Ishikawa (cell line): ENCODE data around the gene GDPD4.

Experiments used
- CEBPB ChIP-seq: IDR thresholded peaks from 2 replicates; pipeline ENCODE4 v1.6.1; 2012
- EGR1 ChIP-seq: IDR thresholded peaks from 2 replicates; pipeline ENCODE4 v1.6.1; 2012
- EP300 ChIP-seq: IDR thresholded peaks from 2 replicates; pipeline ENCODE4 v1.6.1; 2012; ENCODE audit warnings: borderline replicate concordance
- FOXM1 ChIP-seq: IDR thresholded peaks from 2 replicates; pipeline ENCODE4 v1.6.1; 2012; ENCODE audit warnings: low read depth, borderline replicate concordance
- MAX ChIP-seq: IDR thresholded peaks from 2 replicates; pipeline ENCODE4 v1.6.1; 2012
- RAD21 ChIP-seq: IDR thresholded peaks from 2 replicates; pipeline ENCODE4 v1.6.1; 2012; ENCODE audit warnings: low read depth
- TAF1 ChIP-seq: IDR thresholded peaks from 2 replicates; pipeline ENCODE4 v1.6.1; 2012; ENCODE audit warnings: low read depth, mild to moderate bottlenecking
- USF1 ChIP-seq: IDR thresholded peaks from 2 replicates; pipeline ENCODE4 v1.6.1; 2012
- YY1 ChIP-seq: IDR thresholded peaks from 2 replicates; pipeline ENCODE4 v1.6.1; 2012; ENCODE audit warnings: low read depth
- ZBTB7A ChIP-seq: IDR thresholded peaks from 2 replicates; pipeline ENCODE4 v1.6.1; 2012; ENCODE audit warnings: low read depth

DNA sequence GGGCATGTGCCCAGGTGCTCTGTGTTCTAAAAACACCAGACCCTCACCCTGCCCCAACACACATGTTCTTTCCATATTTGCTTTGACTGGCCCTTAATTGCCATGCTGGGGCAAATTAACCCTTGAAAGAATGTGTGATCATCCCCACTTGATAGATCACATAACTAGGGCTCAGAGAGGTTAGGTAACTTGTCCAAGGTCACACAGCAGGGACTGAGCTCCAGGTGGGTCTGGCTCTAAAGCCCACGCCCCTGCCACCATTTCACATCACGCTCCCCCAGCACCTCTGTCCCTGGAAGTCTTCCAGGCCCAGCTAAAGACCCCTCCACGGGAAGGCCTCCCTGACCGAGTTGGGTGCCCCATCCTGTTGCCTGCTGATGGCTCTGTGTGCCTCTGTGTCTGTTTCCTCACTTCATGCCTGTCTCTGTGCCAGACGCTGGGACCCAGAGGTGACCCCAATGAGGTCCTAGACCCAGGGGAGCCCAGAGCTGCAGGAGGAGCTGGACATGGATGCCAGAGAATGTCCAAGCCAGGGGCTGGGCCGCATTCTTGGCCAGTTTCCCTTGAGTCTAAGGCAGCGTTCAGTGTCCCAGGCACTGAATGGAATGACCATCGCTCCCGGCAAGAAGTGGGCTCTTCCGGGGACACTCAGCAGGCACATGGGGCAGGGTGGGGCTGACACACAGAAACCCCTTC is 93.7 kb downstream of the GDPD4 start:
- no peak for TF ChIP-seq RAD21
- no peak for TF ChIP-seq ZBTB7A
- no peak for TF ChIP-seq EGR1
- no peak for TF ChIP-seq MAX
- TF ChIP-seq YY1 = no peak
- no peak for TF ChIP-seq CEBPB
- TF ChIP-seq TAF1 = no peak
- TF ChIP-seq USF1 = no peak
- TF ChIP-seq FOXM1 = no peak
- no peak for TF ChIP-seq EP300
